Tibial nerve (tissue), 3 donors: ENCODE results near the gene CST7.

Experiments used
- CTCF ChIP-seq, 5 experiments: fragments of 200-600 bp in 3 of 5; fragments of 450-650 bp in 2 of 5; sonication (generic) in 3 of 5; IDR thresholded peaks; one replicate each; pipeline ENCODE4 v1.5.1; 2016 to 2019; ENCODE audit warnings: antibody characterized with exemption in 5 of 5, mild to moderate bottlenecking in 3 of 5, moderate library complexity in 2 of 5
- POLR2A ChIP-seq, 2 donors: fragments of 450-650 bp; IDR thresholded peaks; one replicate each; pipeline ENCODE4 v1.6.1; 2017; ENCODE audit warnings: antibody characterized with exemption in 2 of 2, mild to moderate bottlenecking in 2 of 2, moderate library complexity in 2 of 2

- TF ChIP-seq CTCF (IDR thresholded peaks at IDR 0.05) (no peak), POLR2A (IDR thresholded peaks at IDR 0.05) (no peak)
These were observed 28.3 kb downstream of the CST7 start for GRCh38 chr20:24977336-24977735.
